NCI-H345 treated with DMSO at 0.1 percent for 48 hours (cell line): ENCODE data around the gene ARHGEF2.
A peak's percentile ranks its signal among the peaks of the same experiment; 100 is the strongest.

Source experiments
- DNase-seq: peaks from one replicate; lab custom pipeline; 2025; ENCODE audit not compliant: unreplicated experiment; lab: John Stamatoyannopoulos, UW

Gene ARHGEF2

DNA sequence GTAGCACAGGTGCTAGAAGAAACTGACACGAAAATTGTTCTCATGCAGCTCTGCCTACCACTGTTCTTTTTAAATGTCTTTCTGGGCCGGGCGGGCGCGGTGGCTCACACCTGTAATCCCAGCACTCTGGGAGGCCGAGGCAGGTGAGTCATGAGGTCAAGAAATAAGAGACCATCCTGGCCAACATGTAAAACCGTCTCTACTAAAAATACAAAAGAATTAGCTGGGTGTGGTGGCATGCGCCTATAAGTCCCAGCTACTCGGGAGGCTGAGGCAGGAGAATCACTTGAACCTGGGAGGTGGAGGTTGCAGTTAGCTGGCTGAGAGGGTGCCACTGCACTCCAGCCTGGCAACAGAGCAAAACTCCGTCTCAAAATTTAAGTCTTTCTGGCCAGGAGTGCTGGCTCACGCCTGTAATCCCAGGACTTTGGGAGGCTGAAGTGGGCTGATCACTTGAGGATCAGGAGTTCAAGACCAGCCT is 66.3 kb downstream of the ARHGEF2 start:
- no peak for DNase-seq

DNA sequence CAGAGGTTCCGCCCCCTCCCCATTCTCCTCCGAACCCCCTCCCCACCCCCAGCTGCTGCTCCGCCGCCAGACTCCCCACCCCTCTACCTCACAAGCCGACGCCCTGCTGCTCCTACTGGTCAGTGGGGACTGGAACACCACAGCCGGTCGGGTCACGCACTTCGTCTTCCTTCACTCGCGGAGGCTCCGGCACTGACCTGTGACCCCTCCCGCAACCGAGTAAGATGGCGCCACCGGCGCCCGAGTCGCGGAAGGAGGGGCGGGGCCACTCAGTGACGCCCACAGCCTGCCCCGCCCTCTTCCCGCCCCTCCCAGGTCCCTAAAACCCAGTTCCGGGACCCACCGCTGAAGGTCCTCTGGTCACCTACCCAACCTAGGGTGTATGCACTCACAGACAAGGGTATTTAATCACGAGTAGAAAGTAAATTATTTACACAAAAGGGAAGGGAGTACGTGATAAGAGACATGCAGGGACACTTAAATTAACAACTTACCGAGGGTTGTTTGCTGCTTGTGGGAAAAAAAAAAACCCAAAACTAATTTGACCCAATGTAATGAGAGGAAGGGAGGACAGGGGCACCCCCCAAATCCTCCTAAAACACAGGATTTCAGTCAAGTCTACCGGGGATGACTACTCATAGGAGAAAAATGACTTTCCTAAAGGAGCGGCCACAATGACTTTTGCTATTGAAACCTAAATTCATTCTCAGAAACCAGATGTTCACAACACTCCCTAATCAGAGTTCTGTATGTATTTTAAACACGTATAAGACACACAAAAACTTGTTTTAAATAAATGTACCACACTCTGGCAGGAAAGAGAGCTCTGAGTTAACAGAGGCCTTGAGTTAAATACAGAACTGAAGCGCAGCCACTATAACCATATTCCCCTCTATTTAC is 66.9 kb downstream of the ARHGEF2 start, which contains the start of gene RIT1:
TSS of gene RIT1 (minus strand) at position 194 of the 900 bp plus-strand sequence. CDS start 588 bp downstream, outside the sequence.
- DNase-seq = peak; percentile 99

DNA sequence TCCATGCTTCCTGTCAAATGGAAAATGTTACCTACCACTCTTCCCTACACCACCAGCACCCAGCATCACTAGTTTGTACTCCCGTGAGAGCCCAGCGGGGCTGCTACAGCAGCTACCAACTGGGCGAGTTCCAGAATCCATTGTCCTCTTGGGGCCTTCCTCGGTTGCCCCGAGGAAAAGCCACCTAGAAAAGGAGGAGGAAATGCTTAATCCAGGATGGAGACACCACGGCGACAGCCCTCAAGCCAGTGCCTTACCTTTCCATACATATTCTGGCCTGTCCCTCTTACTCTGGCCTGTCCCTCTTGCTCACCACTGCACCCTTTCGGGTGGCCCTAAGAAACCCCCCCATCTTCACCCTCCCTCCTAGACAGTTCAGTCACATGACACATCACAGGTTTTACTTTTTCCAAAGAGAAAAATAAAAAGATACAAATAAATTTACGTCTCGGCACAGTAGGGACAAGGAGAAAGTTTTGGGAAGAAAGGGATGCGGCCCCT is 67.7 kb downstream of the ARHGEF2 start:
- peak; percentile 92 for DNase-seq

DNA sequence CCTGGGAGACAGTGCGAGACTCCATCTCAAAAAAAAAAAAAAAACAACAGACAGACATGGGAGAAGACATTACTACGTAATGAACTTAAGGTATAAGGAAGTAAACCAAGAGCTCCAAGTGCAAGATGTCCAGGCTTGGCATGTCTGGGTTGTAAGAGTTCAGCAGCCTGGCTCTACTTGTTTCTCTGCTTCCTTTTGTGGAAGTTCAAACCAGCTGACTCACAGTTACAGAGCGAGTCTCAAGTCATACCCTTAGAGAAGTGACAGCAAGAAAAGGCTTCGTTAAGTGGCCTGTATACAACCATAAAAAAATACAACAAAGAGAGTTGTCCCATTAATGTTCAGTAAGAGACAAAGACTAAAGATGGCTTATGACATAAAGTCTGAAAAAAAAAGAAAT is 68.5 kb downstream of the ARHGEF2 start:
- no peak for DNase-seq

DNA sequence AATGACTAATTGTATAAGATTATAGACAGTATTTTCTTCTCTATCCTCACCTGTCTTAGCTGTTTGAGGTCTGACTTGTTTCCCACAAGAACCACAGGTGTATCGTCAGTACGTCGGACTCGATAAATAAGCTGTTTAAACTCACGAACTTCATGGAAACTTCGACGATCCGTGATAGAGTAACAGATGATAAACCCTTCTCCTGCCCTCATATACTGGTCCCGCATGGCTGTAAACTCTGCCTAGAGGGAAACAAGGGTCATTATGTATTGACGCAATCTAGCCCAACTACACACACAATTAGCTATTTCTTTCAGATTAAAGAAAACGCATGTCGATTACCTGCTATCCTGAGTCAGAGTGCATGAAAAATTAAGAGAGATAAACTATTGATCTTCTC is 74.1 kb downstream of the ARHGEF2 start:
- no peak for DNase-seq

DNA sequence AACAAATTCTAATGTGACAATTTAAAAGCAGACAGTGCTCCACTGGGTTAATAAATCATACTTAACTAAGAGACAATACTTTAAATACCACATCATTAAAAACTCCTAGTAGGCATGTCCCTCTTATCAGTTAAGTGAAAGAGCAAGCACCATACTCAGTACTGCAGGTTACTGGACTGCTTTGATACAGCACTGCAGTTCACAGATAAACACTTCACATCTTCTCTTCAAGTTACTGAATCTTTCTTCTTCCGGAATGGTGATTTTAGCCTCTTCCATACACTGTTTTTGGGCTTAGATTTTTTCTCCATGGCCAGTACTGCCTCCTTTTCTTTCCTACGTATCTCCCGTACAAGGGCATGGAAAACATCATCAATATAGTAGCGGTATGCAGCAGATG is 78.2 kb downstream of the ARHGEF2 start:
- DNase-seq = no peak

DNA sequence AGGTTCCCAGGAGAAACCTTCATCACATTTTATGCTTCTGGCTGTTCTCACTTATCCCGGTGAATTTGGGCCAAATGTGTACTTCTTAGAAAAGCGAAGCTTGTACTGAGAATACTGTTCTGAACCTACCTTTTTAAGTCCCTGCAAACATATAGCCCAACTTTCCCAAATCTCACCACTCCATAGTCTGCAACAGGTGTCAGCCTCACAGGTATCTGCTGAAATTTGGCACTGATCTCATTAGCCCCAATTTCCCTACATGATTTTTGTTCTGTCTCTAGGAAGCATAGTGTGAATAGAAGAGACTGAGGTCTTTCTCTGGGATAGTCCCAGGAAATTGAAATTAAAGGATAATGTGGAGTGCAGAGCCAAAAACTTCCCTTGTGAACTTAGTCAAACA is 78.7 kb downstream of the ARHGEF2 start:
- DNase-seq = no peak

DNA sequence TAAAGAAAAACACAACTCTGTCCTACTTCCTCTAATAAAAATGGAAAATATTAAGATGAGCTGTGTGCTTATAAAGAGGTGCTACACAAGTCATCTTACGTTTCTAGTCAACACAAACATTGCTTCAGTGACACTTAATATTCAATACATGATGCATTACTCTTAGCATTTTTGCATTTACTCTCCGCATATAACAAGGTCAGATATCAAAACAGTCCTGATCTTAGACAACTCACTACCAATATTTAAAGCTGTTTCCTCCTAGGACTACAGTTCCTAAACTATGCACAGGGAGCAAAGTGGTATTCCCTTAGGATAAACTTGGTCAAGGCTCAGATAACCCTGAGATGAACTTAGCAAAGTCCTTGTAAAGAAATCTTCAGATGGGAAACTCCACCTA is 79.5 kb downstream of the ARHGEF2 start:
- no peak for DNase-seq

DNA sequence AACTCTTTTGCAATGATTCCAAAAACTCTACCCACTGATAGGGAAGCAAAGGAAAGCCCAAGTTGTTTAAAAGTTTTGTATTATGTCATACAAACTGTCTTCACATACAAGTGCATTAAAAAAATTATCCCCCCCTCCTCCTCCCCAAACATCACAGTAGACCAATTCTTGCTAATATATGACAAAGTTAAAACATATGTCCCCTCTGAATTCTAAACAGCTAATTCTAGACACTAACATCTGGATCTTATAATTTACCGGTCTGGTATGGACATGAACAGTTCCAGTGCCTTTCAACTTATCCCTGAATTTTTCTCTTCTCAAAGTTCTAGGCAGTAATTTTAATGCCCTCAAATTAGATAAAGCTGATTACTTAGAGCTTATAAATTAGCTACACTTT is 80.6 kb downstream of the ARHGEF2 start:
- no peak for DNase-seq
